ENCODE results near the gene PHACTR3.

PHACTR3 gene

DNA sequence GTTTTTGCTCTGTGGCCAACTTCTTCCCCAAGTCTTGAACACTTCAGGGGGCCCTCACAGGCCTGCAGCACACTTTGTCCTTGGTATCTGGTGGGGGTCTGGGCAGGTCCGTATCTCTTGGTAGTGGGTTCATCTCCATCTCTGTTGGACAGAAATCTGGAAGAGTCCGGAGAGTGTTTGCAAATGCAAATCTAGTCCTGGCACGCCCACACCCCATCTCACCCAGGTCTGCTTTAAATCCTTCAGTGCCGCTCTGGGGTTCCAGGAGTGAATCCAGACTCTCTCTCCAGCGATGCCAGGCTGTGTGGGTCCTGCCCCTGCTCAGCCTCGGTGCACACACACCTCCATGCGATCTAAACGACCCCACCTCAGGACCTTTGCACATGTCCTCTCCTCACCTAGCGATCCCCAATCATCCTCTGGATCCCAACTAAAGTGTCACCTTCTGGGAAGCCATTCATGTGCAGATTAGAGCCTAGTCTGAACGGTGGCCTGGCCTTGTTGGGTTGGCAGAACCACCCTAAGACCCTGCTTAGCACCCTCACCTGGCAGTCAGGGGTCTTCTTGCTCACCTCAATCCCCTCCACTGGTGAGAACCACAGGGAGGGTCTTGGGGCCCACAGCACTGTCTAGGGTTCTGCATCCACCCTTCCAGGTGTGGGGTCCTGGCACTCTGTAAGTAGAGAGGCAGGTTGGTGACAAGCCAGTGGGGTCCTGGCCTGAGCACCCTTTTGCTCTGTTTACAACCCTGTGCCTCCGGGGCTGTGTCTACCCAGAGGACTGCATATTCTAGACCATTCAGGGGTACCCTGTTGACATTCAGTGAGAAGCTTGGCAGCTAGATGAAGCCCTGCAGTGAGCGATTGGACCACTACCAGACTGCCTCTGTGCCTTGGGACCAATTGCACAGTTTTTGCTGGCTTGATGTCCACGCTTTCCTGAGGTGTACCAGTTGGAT is 228.3 kb downstream of the PHACTR3 start:
- no peaks in the 10 kb centered on the region for H4K20me1 ChIP-seq (ENCODE audit: insufficient read depth, low read length)
- H3K4me1 ChIP-seq (ENCODE audit: insufficient read depth, low read length, severe bottlenecking) = no peaks in the 10 kb centered on the region
- no peaks in the 10 kb centered on the region for H3F3A ChIP-seq (ENCODE audit: insufficient read depth, low read length)
- H3K36me3 ChIP-seq (ENCODE audit: insufficient read depth, low read length) = no peaks in the 10 kb centered on the region
- H2AFZ ChIP-seq (ENCODE audit: low read length) = no peak overlapping the region
- no peak overlapping the region for H3K27ac ChIP-seq (ENCODE audit: low read depth, low read length, poor library complexity, severe bottlenecking)
- H3K9me2 ChIP-seq (ENCODE audit: low read depth, low read length) = no peaks in the 10 kb centered on the region
- no peaks in the 10 kb centered on the region for H3K9me3 ChIP-seq (ENCODE audit: low read length)
- TF ChIP-seq, protein P1, sequence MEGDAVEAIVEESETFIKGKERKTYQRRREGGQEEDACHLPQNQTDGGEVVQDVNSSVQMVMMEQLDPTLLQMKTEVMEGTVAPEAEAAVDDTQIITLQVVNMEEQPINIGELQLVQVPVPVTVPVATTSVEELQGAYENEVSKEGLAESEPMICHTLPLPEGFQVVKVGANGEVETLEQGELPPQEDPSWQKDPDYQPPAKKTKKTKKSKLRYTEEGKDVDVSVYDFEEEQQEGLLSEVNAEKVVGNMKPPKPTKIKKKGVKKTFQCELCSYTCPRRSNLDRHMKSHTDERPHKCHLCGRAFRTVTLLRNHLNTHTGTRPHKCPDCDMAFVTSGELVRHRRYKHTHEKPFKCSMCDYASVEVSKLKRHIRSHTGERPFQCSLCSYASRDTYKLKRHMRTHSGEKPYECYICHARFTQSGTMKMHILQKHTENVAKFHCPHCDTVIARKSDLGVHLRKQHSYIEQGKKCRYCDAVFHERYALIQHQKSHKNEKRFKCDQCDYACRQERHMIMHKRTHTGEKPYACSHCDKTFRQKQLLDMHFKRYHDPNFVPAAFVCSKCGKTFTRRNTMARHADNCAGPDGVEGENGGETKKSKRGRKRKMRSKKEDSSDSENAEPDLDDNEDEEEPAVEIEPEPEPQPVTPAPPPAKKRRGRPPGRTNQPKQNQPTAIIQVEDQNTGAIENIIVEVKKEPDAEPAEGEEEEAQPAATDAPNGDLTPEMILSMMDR (IDR thresholded peaks at IDR 0.05; ENCODE audit: low read length) = no peak
- TF ChIP-seq EZH2 (IDR thresholded peaks at IDR 0.05; ENCODE audit: borderline replicate concordance, low read length) = no peak
- H3K4me2 ChIP-seq (ENCODE audit: low read length) = no peak overlapping the region
- no peaks in the 10 kb centered on the region for H3K27me3 ChIP-seq (ENCODE audit: insufficient read depth, low read length)
- H3K4me3 ChIP-seq (ENCODE audit: low read depth, low read length, poor library complexity, severe bottlenecking) = no peak overlapping the region
- H3K9ac ChIP-seq (ENCODE audit: low read length) = no peak overlapping the region
- H3K79me2 ChIP-seq (ENCODE audit: insufficient read depth, low read length) = no peaks in the 10 kb centered on the region

DNA sequence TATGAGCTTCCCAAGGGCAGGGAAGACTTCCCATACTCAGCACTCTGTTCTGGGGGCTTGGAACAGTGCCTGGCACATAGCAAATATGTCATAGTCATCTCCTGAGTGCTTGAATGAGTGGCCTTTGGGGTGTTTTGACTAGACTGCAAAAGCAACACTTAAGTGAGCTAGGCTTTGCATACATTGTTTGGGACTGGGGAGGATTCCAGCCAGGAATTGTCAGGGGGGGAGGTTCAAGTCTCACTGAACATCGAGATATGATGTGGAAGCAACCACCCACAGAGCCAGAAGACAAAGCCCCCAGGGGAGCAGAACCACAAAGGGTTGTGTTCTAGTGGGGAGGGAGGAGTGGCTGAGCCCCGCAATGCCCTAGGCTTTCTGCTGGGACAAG is 230.7 kb downstream of the PHACTR3 start:
- no peaks in the 10 kb centered on the region for H3K27me3 ChIP-seq (ENCODE audit: insufficient read depth, low read length)

DNA sequence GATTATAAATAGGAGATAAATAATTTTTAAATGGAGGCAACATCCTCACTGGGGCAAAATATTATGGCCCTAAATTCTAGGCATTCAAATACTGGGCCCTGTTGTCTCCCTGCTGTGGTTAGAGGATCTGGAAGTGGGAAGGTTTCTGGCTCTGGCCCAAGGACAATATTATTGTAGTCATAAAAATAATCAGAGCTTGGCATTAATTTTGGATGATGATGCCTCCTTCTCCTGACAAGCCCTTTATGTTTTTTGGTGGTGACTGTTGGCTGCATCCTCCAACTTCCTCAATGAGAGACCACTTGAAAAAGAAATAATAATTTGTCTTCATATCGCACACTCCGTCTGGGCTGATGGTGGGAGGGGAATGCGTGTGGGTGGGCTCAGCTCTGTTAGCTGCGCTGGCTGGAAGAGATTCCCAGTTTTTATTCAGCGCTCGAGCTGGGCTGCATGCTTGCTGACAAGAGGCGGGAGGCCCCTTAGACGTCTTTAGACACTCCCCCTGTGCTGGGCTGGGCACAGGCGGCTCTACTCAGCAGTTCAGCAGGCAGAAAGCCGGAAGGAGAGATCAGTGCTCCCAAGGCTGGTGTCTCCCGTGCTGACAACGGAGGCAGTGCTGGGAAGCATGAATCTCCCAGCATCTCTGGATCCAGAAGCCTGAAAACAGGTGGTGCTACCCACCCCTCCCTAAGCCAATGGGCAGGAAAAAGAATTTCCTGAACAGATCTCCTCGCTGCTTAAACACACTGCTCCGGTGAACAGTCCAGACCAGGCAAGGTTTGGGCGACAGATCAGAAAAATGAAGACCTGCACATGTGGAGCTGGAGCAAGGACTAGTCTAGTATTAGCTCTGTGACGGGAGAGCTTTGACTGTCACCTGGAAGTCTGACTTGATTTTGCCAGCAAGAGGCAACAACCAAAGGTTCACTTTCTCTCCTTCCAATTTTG is 231.4 kb downstream of the PHACTR3 start:
- no peak overlapping the region for H3K9ac ChIP-seq (ENCODE audit: low read length)
- no peaks in the 10 kb centered on the region for H3K27me3 ChIP-seq (ENCODE audit: insufficient read depth, low read length)
- no peak overlapping the region for H3K27ac ChIP-seq (ENCODE audit: low read depth, low read length, poor library complexity, severe bottlenecking)
- no peaks in the 10 kb centered on the region for H3K9me2 ChIP-seq (ENCODE audit: low read depth, low read length)
- no peaks in the 10 kb centered on the region for H3K79me2 ChIP-seq (ENCODE audit: insufficient read depth, low read length)
- no peak overlapping the region for H2AFZ ChIP-seq (ENCODE audit: low read length)
- H4K20me1 ChIP-seq (ENCODE audit: insufficient read depth, low read length) = no peaks in the 10 kb centered on the region
- no peak overlapping the region for H3K4me2 ChIP-seq (ENCODE audit: low read length)
- TF ChIP-seq, protein P1 (IDR thresholded peaks at IDR 0.05; ENCODE audit: low read length) = no peak
- no peak for TF ChIP-seq EZH2 (IDR thresholded peaks at IDR 0.05; ENCODE audit: borderline replicate concordance, low read length)
- H3K4me1 ChIP-seq (ENCODE audit: insufficient read depth, low read length, severe bottlenecking) = no peaks in the 10 kb centered on the region
- no peaks in the 10 kb centered on the region for H3K36me3 ChIP-seq (ENCODE audit: insufficient read depth, low read length)
- H3K9me3 ChIP-seq (ENCODE audit: low read length) = no peaks in the 10 kb centered on the region
- no peaks in the 10 kb centered on the region for H3F3A ChIP-seq (ENCODE audit: insufficient read depth, low read length)
- no peak overlapping the region for H3K4me3 ChIP-seq (ENCODE audit: low read depth, low read length, poor library complexity, severe bottlenecking)

More for the DNA sequence above, 230.7 kb downstream of the PHACTR3 start:
- Histone ChIP-seq H3F3A (ENCODE audit: insufficient read depth, low read length) (no peaks in the 10 kb centered on the region), H3K9ac (ENCODE audit: low read length) (no peak overlapping the region), H3K9me3 (ENCODE audit: low read length) (no peaks in the 10 kb centered on the region), H3K4me1 (ENCODE audit: insufficient read depth, low read length, severe bottlenecking) (no peaks in the 10 kb centered on the region), H3K4me3 (ENCODE audit: low read depth, low read length, poor library complexity, severe bottlenecking) (no peak overlapping the region), H3K27ac (ENCODE audit: low read depth, low read length, poor library complexity, severe bottlenecking) (no peak overlapping the region), H3K36me3 (ENCODE audit: insufficient read depth, low read length) (no peaks in the 10 kb centered on the region), H3K79me2 (ENCODE audit: insufficient read depth, low read length) (no peaks in the 10 kb centered on the region), H3K4me2 (ENCODE audit: low read length) (no peak overlapping the region), H3K9me2 (ENCODE audit: low read depth, low read length) (no peaks in the 10 kb centered on the region), H4K20me1 (ENCODE audit: insufficient read depth, low read length) (no peaks in the 10 kb centered on the region), H2AFZ (ENCODE audit: low read length) (no peak overlapping the region)
- no peak for TF ChIP-seq EZH2 (IDR thresholded peaks at IDR 0.05; ENCODE audit: borderline replicate concordance, low read length)
- TF ChIP-seq, protein P1 (IDR thresholded peaks at IDR 0.05; ENCODE audit: low read length) = no peak

All from OCI-LY1 (cell line).